Non-pigmented ciliary epithelial cell (primary cell): ENCODE results near the gene NBPF1.
"Not testable (repeated sequence)": the region's sequence is repeated elsewhere in the genome, so short reads cannot be mapped to it uniquely, and the experiment has no call there.

Source experiments
- DNase-seq: peaks from one replicate; pipeline ENCODE4 v3.0.0-alpha.2; 2010; ENCODE audit warnings: low read depth

Gene NBPF1

GRCh38 chr1:16512624-16513411, 100.5 kb downstream of the NBPF1 start:
- DNase-seq, result not testable (repeated sequence)
